Measurements from ENCODE around the gene NRIP2. TPM values are rescaled to one million over a fixed set of nuclear protein-coding genes. Genes with fewer than 3 reads are reported as not detected.

Gene NRIP2
- total RNA-seq, 1 experiment from 2014 or later = 0.15 TPM

DNA sequence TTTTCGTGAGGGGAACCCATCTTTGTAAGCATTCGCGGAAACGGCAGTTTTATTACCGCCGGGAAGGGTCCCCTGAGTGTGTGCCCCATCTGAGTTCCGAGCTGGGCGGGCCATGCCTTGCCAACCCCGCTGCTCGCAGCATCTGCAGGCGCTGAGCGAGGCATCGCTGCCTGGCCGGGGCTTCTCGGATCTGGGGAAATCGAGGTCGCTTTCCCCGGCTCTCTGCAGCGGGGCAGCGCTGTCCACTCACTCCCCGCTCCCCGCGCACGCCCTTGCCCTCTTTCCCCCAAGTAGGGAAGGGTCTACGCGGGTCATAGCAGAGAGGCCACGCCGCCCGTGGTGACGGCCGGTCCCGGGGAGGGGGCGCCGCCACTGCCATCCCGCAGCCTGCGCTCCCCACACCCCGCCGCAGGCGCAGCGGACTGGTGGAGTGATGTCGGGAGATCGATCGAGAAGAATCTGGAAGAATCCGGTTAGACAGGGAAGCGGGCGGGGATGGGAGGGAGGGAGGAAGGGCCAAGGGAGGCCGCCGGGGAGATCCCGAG is 40.6 kb downstream of the NRIP2 start:
- peak overlapping the region; percentile 99 for H2BK15ac ChIP-seq (ENCODE audit: low read depth, low read length)
- H3K4me2 ChIP-seq (ENCODE audit: insufficient read depth, insufficient read length, low read length) = peak overlapping the region; percentile 87
- H4K5ac ChIP-seq (ENCODE audit: insufficient read length, low read depth, low read length) = no peak overlapping the region
- H3K27me3 ChIP-seq (ENCODE audit: insufficient read depth, low read length) = no peaks in the 10 kb centered on the region
- no peak overlapping the region for H2AFZ ChIP-seq (ENCODE audit: low read length)
- H3K56ac ChIP-seq (ENCODE audit: insufficient read length, low read depth, low read length) = no peak overlapping the region
- peaks cover 8% of the 10 kb centered on the region; the same call in 1 of the 2 replicates for H3K79me2 ChIP-seq (ENCODE audit: insufficient read depth, low read length)
- H3K4ac ChIP-seq (ENCODE audit: low read depth, low read length) = no peak overlapping the region
- peak overlapping the region; percentile 84 for H3K9ac ChIP-seq (ENCODE audit: extremely low read depth, insufficient read length, low read length)
- DNase-seq = no peak
- H4K91ac ChIP-seq (ENCODE audit: insufficient read length, low read depth, low read length) = no peak overlapping the region
- H3K9me3 ChIP-seq (ENCODE audit: control insufficient read depth, low read depth, low read length) = no peaks in the 10 kb centered on the region
- no peak overlapping the region; a peak in 1 of 7 replicates for H3K27ac Mint-ChIP-seq
- no peak overlapping the region for H2BK5ac ChIP-seq (ENCODE audit: insufficient read length, low read length)
- H4K20me1 ChIP-seq (ENCODE audit: control insufficient read depth, insufficient read depth, insufficient read length) = no peaks in the 10 kb centered on the region
- H3K27ac ChIP-seq (ENCODE audit: insufficient read length, low read depth, low read length) = no peak overlapping the region
- H3T11ph ChIP-seq (ENCODE audit: low read length) = no peak overlapping the region
- H3K27me3 Mint-ChIP-seq (ENCODE audit: low read depth) = peaks cover 17% of the 10 kb centered on the region
- no peak overlapping the region for H3K23ac ChIP-seq (ENCODE audit: insufficient read length, low read depth, low read length)
- H3K4me3 Mint-ChIP-seq = peak overlapping the region; percentile 73 to 83
- no peaks in the 10 kb centered on the region for H3K79me1 ChIP-seq (ENCODE audit: insufficient read depth, low read depth, low read length, poor library complexity, severe bottlenecking)
- no peak overlapping the region for H2BK20ac ChIP-seq (ENCODE audit: low read depth, low read length, poor library complexity, severe bottlenecking)
- no peak overlapping the region for H2BK12ac ChIP-seq (ENCODE audit: insufficient read length, low read depth, low read length)
- no peak overlapping the region for H4K8ac ChIP-seq (replicated peaks; ENCODE audit: insufficient read length, low read depth, low read length)
- H3K18ac ChIP-seq (ENCODE audit: insufficient read length, low read depth, low read length) = peak overlapping the region; percentile 87
- H3K23me2 ChIP-seq (ENCODE audit: insufficient read length, low read depth, low read length, poor library complexity, severe bottlenecking) = peaks cover 12% of the 10 kb centered on the region
- no peak overlapping the region for H2BK120ac ChIP-seq (ENCODE audit: low read depth, low read length, poor library complexity, severe bottlenecking)
- H3K4me1 Mint-ChIP-seq = peaks cover 19 to 34% of the 10 kb centered on the region in 2 experiments
- peaks cover 30 to 33% (median 31%) of the 10 kb centered on the region in 3 experiments for H3K36me3 Mint-ChIP-seq (ENCODE audit: insufficient read depth in 1 of 3, low read depth in 3 of 3)
- WGBS (ENCODE audit: extremely low coverage, insufficient read length, low lambda C conversion rate) = no CpG with 5 or more reads among the region's 49 CpGs
- TF ChIP-seq, protein P1, sequence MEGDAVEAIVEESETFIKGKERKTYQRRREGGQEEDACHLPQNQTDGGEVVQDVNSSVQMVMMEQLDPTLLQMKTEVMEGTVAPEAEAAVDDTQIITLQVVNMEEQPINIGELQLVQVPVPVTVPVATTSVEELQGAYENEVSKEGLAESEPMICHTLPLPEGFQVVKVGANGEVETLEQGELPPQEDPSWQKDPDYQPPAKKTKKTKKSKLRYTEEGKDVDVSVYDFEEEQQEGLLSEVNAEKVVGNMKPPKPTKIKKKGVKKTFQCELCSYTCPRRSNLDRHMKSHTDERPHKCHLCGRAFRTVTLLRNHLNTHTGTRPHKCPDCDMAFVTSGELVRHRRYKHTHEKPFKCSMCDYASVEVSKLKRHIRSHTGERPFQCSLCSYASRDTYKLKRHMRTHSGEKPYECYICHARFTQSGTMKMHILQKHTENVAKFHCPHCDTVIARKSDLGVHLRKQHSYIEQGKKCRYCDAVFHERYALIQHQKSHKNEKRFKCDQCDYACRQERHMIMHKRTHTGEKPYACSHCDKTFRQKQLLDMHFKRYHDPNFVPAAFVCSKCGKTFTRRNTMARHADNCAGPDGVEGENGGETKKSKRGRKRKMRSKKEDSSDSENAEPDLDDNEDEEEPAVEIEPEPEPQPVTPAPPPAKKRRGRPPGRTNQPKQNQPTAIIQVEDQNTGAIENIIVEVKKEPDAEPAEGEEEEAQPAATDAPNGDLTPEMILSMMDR (conservative IDR thresholded peaks at IDR 0.05) = no peak
- peaks cover 0 to 3% of the 10 kb centered on the region in 2 experiments; a peak in 3 of 5 replicates for H3K9me3 Mint-ChIP-seq
- peak overlapping the region; percentile 95 for H3K14ac ChIP-seq (ENCODE audit: insufficient read depth, low read length)
- H2AK5ac ChIP-seq (ENCODE audit: insufficient read length, low read length) = no peak overlapping the region
- no peaks in the 10 kb centered on the region; the same call in 1 of the 2 replicates for H3K4me1 ChIP-seq (ENCODE audit: insufficient read depth, low read length)

All from H9 (cell line).